Lower leg skin (tissue), 3 donors: ENCODE results near the gene BSG.

Experiments
- CTCF ChIP-seq, 3 donors: fragments of 450-650 bp; IDR thresholded peaks; one replicate each; pipeline ENCODE4 v1.5.1; 2016; ENCODE audit warnings: antibody characterized with exemption in 3 of 3, mild to moderate bottlenecking in 3 of 3, moderate library complexity in 2 of 3
- POLR2A ChIP-seq, 2 donors: fragments of 450-650 bp; IDR thresholded peaks; one replicate each; pipeline ENCODE4 v1.6.1; 2016 to 2017; ENCODE audit warnings: antibody characterized with exemption in 2 of 2, mild to moderate bottlenecking in 1 of 2, moderate library complexity in 1 of 2

DNA sequence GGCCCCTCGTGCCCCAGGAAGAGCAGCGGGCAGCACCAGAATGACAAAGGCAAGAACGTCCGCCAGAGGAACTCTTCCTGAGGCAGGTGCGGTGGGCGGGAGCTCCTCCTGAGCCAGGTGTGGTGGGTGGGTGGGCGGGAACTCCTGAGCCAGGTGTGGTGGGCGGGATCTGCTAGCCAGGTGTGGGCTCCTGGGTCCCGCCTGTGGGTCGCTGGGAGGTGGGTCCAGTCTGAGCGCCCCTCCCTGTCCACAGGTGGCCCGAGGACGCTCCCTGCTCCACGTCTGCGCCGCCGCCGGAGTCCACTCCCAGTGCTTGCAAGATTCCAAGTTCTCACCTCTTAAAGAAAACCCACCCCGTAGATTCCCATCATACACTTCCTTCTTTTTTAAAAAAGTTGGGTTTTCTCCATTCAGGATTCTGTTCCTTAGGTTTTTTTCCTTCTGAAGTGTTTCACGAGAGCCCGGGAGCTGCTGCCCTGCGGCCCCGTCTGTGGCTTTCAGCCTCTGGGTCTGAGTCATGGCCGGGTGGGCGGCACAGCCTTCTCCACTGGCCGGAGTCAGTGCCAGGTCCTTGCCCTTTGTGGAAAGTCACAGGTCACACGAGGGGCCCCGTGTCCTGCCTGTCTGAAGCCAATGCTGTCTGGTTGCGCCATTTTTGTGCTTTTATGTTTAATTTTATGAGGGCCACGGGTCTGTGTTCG, 10.3 kb downstream of the BSG start:
- TF ChIP-seq CTCF (IDR thresholded peaks at IDR 0.05) (no peak), POLR2A (IDR thresholded peaks at IDR 0.05) (no peak)
